ENCODE data around the gene SLC38A9.

GRCh38 chr5:55712023-55712859 is at the start of gene SLC38A9:
- TF ChIP-seq CTCF (IDR thresholded peaks at IDR 0.05) = no peak
- no peak for TF ChIP-seq POLR2A (IDR thresholded peaks at IDR 0.05)

All from testis (tissue), 2 donors.